IMR-90 (cell line): ENCODE measurements around the gene CCHCR1.

ENCODE experiments used
- CEBPB ChIP-seq: IDR thresholded peaks from 2 replicates; pipeline ENCODE4 v1.6.1; 2012; ENCODE audit warnings: low read depth, low read length, improper control_type of control experiment
- CHD1 ChIP-seq: IDR thresholded peaks from 2 replicates; pipeline ENCODE4 v1.6.1; 2012; ENCODE audit warnings: low read depth, low read length, improper control_type of control experiment
- MAFK ChIP-seq: IDR thresholded peaks from 2 replicates; pipeline ENCODE4 v1.6.1; 2012; ENCODE audit warnings: low read depth, low read length, improper control_type of control experiment
- MXI1 ChIP-seq: IDR thresholded peaks from 2 replicates; pipeline ENCODE4 v1.6.1; 2012; ENCODE audit warnings: low read depth, mild to moderate bottlenecking, low read length, moderate library complexity, borderline replicate concordance
- NFE2L2 ChIP-seq: fragments of 150-350 bp; IDR thresholded peaks from 2 replicates; pipeline ENCODE4 v1.6.1; 2016; ENCODE audit warnings: low read depth, mild to moderate bottlenecking, low read length
- POLR2A ChIP-seq: IDR thresholded peaks from 2 replicates; pipeline ENCODE4 v1.6.1; 2012; ENCODE audit warnings: mild to moderate bottlenecking, low read depth, low read length
- RAD21 ChIP-seq: IDR thresholded peaks from 2 replicates; pipeline ENCODE4 v1.6.1; 2012; ENCODE audit warnings: low read length, improper control_type of control experiment
- RCOR1 ChIP-seq: IDR thresholded peaks from 2 replicates; pipeline ENCODE4 v1.6.1; 2012; ENCODE audit warnings: mild to moderate bottlenecking, low read length, improper control_type of control experiment; ENCODE audit not compliant: insufficient replicate concordance
- RFX5 ChIP-seq: IDR thresholded peaks from 2 replicates; pipeline ENCODE4 v1.8.0; 2012; ENCODE audit warnings: low read depth, mild to moderate bottlenecking, low read length, moderate library complexity
- SMC3 ChIP-seq: fragments of 150-350 bp; IDR thresholded peaks from 2 replicates; pipeline ENCODE4 v1.6.1; 2016; ENCODE audit warnings: low read depth, mild to moderate bottlenecking, antibody characterized with exemption, low read length, moderate library complexity
- TF ChIP-seq, protein P1 (sequence below): fragments of 150-350 bp; IDR thresholded peaks from 2 replicates; pipeline ENCODE4 v1.6.1; 2017; ENCODE audit warnings: mild to moderate bottlenecking, antibody characterized with exemption, low read length, low read depth
- TF ChIP-seq, protein P2 (sequence below): conservative IDR thresholded peaks from 2 replicates; pipeline ENCODE4 v1.5.1; 2012; ENCODE audit warnings: mild to moderate bottlenecking, low read depth, low read length, improper control_type of control experiment

DNA sequence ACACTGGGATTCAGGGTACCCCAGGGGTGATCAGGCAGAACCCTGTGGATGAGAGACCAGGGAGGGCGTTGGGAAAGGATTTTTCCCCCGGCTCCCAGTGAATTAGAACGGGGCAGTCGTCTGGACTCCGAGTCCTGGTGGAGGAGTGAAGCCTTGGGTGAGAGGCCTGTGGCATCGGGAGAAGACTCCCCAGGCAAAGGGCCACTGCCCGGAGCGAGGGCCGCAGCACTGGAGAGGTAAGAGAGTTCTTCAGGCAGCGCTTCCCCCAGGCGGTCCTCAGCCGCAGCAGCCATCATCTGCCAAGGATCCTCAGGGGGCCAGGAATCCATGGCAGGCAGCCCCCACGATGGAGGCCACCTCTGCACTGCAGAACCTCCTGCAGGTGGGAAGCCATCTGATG lies 45.9 kb downstream of the CCHCR1 start:
- no peak for TF ChIP-seq POLR2A
- TF ChIP-seq, protein P1, sequence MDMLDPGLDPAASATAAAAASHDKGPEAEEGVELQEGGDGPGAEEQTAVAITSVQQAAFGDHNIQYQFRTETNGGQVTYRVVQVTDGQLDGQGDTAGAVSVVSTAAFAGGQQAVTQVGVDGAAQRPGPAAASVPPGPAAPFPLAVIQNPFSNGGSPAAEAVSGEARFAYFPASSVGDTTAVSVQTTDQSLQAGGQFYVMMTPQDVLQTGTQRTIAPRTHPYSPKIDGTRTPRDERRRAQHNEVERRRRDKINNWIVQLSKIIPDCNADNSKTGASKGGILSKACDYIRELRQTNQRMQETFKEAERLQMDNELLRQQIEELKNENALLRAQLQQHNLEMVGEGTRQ: no peak
- TF ChIP-seq NFE2L2: no peak
- TF ChIP-seq, protein P2, sequence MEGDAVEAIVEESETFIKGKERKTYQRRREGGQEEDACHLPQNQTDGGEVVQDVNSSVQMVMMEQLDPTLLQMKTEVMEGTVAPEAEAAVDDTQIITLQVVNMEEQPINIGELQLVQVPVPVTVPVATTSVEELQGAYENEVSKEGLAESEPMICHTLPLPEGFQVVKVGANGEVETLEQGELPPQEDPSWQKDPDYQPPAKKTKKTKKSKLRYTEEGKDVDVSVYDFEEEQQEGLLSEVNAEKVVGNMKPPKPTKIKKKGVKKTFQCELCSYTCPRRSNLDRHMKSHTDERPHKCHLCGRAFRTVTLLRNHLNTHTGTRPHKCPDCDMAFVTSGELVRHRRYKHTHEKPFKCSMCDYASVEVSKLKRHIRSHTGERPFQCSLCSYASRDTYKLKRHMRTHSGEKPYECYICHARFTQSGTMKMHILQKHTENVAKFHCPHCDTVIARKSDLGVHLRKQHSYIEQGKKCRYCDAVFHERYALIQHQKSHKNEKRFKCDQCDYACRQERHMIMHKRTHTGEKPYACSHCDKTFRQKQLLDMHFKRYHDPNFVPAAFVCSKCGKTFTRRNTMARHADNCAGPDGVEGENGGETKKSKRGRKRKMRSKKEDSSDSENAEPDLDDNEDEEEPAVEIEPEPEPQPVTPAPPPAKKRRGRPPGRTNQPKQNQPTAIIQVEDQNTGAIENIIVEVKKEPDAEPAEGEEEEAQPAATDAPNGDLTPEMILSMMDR: no peak
- TF ChIP-seq CHD1: no peak
- TF ChIP-seq MXI1: no peak
- TF ChIP-seq SMC3: no peak
- no peak for TF ChIP-seq CEBPB
- TF ChIP-seq MAFK: no peak
- no peak for TF ChIP-seq RCOR1
- no peak for TF ChIP-seq RFX5
- TF ChIP-seq RAD21: no peak
